Thyroid gland (tissue), 4 donors: ENCODE data around the gene TTF2. TPM values are rescaled to one million over a fixed set of nuclear protein-coding genes. Genes with fewer than 3 reads are reported as not detected.
A peak's percentile ranks its signal among the peaks of the same experiment; 100 is the strongest.
"Not testable (repeated sequence)": the region's sequence is repeated elsewhere in the genome, so short reads cannot be mapped to it uniquely, and the experiment has no call there.

Experiments used
- DNase-seq, 2 donors: peaks; one replicate each; pipeline ENCODE4 v3.0.0-alpha.2; 2019
- H3K27ac ChIP-seq, 3 donors: fragments of 200-600 bp; sonication (generic); 1 replicate in 2 of 3; 2 replicates in 1 of 3; pipeline ENCODE4 v1.5.1; 2016 to 2019; ENCODE audit warnings: mild to moderate bottlenecking in 1 of 3, moderate library complexity in 1 of 3
- H3K27me3 ChIP-seq: fragments of 200-600 bp; sonication (generic); one replicate; pipeline ENCODE4 v1.5.1; 2019
- H3K36me3 ChIP-seq, 2 donors: fragments of 200-600 bp; sonication (generic); one replicate each; pipeline ENCODE4 v1.5.1; 2016 to 2019
- H3K4me1 ChIP-seq, 2 donors: fragments of 200-600 bp; sonication (generic); one replicate each; pipeline ENCODE4 v1.5.1; 2017 to 2019
- H3K4me3 ChIP-seq, 3 donors: fragments of 200-600 bp; sonication (generic); replicated peaks in 1 of 3; 1 replicate in 2 of 3; 2 replicates in 1 of 3; pipeline ENCODE4 v1.5.1; 2016; ENCODE audit warnings: mild to moderate bottlenecking in 1 of 3
- H3K9me3 ChIP-seq: fragments of 200-600 bp; sonication (generic); one replicate; pipeline ENCODE4 v1.5.1; 2017
- POLR2A ChIP-seq, 2 donors: fragments of 450-650 bp; IDR thresholded peaks; one replicate each; pipeline ENCODE4 v1.6.1; 2017; ENCODE audit warnings: antibody characterized with exemption in 2 of 2, mild to moderate bottlenecking in 2 of 2, moderate library complexity in 1 of 2
- WGBS, 2 donors: methylation state at CpG; one replicate each; pipeline ENCODE4 v1.1.5; 2017; 5-methylcytosine and 5-hydroxymethylcytosine counted together
- intact Hi-C: fragments of 100-400 bp; cut with DNase I; formaldehyde crosslinking; loops from one replicate; pipeline ENCODE4 v1.15.1; 2023
- microRNA counts, 2 donors: library from miRNA; unstranded; fragments of <30 nt; microRNA quantifications; one replicate each; lab custom pipeline; 2016 to 2017
- microRNA-seq: library from miRNA; unstranded; fragments of <30 nt; microRNA quantifications from one replicate; pipeline ENCODE4, GENCODE V29; 2016
- small RNA-seq: library from RNA; depleted of rRNA; stranded (forward); fragments of <200 nt; gene quantifications from one replicate; pipeline ENCODE3, GENCODE V24; 2016
- total RNA-seq, 4 donors: library from RNA; depleted of rRNA; stranded (reverse); fragments of >200 nt; gene quantifications; one replicate each; pipeline ENCODE4 v1.2.3, GENCODE V29; 2016
- TF ChIP-seq, protein P1 (sequence below), 6 experiments: fragments of 200-600 bp in 3 of 6; fragments of 450-650 bp in 3 of 6; sonication (generic) in 3 of 6; IDR thresholded peaks; one replicate each; pipeline ENCODE4 v1.5.1; 2016 to 2019; ENCODE audit warnings: antibody characterized with exemption in 6 of 6, mild to moderate bottlenecking in 2 of 6, inconsistent platforms in 1 of 6, moderate library complexity in 1 of 6

Gene TTF2
- total RNA-seq, 4 donors from 2014 or later = 6.0 to 32.3 (median 17.2) TPM

DNA sequence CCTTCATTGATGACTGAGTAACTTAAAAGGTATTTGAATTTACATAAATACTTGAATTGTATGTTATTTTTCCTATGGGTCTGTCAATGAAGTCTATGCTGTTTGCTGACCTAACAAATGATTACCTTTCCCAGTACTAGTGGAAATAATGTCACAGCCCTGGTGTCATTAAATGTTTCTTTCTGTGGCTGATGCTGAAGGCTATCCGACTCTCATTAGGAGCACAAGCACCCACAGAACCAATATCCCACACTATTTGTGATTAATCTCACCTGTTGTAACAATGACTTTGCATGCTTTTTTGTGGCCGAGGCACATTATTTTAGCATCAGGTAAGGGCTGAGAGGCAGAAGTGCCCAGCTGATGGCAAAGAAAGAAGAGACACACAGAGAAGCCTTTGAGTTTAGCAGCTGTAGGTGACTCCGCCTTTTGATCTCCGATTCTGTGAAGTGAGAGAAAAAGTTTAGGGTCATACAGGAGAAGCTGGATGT lies 87.3 kb downstream of the TTF2 start:
- Histone ChIP-seq H3K4me3 (no peak overlapping the region), H3K9me3 (no peaks in the 10 kb centered on the region), H3K27me3 (no peaks in the 10 kb centered on the region), H3K36me3 (no peaks in the 10 kb centered on the region), H3K27ac (peak overlapping the region; percentile 41 to 64 (median 57)), H3K4me1 (peaks cover 5 to 12% of the 10 kb centered on the region in 2 donors)
- DNase-seq = peak; percentile 15 to 24
- intact Hi-C loops = loop anchor here (10.0 kb wide), 1 partner anchor 127 kb away; no protein-coding TSS in a partner anchor
- WGBS, 2 donors = 40 to 41% methylated on average over 4 of the region's 4 CpGs
- TF ChIP-seq POLR2A (IDR thresholded peaks at IDR 0.05) = no peak
- TF ChIP-seq, protein P1, sequence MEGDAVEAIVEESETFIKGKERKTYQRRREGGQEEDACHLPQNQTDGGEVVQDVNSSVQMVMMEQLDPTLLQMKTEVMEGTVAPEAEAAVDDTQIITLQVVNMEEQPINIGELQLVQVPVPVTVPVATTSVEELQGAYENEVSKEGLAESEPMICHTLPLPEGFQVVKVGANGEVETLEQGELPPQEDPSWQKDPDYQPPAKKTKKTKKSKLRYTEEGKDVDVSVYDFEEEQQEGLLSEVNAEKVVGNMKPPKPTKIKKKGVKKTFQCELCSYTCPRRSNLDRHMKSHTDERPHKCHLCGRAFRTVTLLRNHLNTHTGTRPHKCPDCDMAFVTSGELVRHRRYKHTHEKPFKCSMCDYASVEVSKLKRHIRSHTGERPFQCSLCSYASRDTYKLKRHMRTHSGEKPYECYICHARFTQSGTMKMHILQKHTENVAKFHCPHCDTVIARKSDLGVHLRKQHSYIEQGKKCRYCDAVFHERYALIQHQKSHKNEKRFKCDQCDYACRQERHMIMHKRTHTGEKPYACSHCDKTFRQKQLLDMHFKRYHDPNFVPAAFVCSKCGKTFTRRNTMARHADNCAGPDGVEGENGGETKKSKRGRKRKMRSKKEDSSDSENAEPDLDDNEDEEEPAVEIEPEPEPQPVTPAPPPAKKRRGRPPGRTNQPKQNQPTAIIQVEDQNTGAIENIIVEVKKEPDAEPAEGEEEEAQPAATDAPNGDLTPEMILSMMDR (IDR thresholded peaks at IDR 0.05) = no peak

GRCh38 chr1:117147856-117148588 lies 87.9 kb downstream of the TTF2 start:
- no peak for TF ChIP-seq POLR2A (IDR thresholded peaks at IDR 0.05)
- TF ChIP-seq, protein P1 (IDR thresholded peaks at IDR 0.05) = no peak
- Histone ChIP-seq H3K27me3 (no peaks in the 10 kb centered on the region), H3K36me3 (no peaks in the 10 kb centered on the region), H3K27ac (peak overlapping the region; percentile 41 to 64 (median 57)), H3K4me3 (no peak overlapping the region), H3K4me1 (peaks cover 5 to 12% of the 10 kb centered on the region in 2 donors), H3K9me3 (no peaks in the 10 kb centered on the region)
- WGBS, 2 donors = 36 to 41% methylated on average over 5 of the region's 5 CpGs
- intact Hi-C loops = loop anchor here (10.0 kb wide), 1 partner anchor 127 kb away; no protein-coding TSS in a partner anchor
- DNase-seq = peak; percentile 10 to 20

DNA sequence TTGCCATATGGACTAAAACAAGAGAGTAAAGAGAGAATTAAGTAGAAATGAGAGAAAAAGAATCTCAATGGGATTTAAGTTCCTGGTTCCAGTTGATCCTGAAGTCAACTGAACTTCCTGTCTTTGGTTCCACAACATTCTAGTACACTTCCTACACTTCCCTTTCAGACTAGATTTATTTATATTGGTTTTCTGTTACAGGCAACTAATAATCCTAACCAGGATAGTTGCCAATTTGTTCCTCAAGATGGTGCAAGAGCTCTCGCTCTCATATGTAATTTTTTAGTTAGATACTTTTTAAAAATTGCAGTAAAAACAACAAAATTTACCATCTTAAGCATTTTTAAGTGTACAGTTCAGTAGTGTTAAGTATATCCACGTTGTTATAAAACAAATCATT lies 90.2 kb downstream of the TTF2 start:
- TF ChIP-seq POLR2A (IDR thresholded peaks at IDR 0.05) = no peak
- TF ChIP-seq, protein P1 (IDR thresholded peaks at IDR 0.05) = no peak
- Histone ChIP-seq H3K36me3 (no peaks in the 10 kb centered on the region), H3K4me1 (peaks cover 5 to 12% of the 10 kb centered on the region in 2 donors), H3K9me3 (no peaks in the 10 kb centered on the region), H3K4me3 (no peak overlapping the region), H3K27me3 (no peaks in the 10 kb centered on the region), H3K27ac (no peak overlapping the region)
- WGBS, 2 donors = 80 to 81% methylated on average over 2 of the region's 2 CpGs
- intact Hi-C loops = no loop called here
- DNase-seq = no peak

DNA sequence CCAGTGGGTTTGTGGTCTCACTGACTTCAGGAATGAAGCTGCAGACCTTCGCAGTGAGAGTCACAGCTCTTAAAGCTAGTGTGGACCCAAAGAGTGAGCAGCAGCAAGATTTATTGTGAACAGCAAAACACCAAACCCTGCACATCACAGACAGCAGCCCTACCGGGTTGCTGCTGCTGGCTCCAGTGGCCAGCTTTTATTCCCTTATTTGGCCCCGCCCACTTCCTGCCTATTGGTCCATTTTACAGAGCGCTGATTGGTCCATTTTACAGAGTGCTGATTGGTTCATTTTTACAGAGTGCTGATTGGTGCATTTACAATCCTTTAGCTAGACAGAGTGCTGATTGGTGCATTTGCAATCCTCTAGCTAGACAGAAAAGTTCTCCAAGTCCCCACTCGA lies 91.2 kb downstream of the TTF2 start:
- H3K27me3 ChIP-seq, H3K36me3 ChIP-seq, H3K4me3 ChIP-seq, H3K9me3 ChIP-seq, DNase-seq, H3K27ac ChIP-seq, intact Hi-C loops: not testable (repeated sequence)
- H3K4me1 ChIP-seq = peaks cover 5 to 12% of the 10 kb centered on the region in 2 donors
- 89 to 93% methylated on average over 5 of the region's 5 CpGs for WGBS, 2 donors

MicroRNAs within 50 kb of the gene (microRNA counts, 767-probe panel; counts per million panel counts)
- 0 to 2,186 counts per million in 2 donors for microRNA hsa-miR-942 (lab: Ali Mortazavi, UCI)

Small RNAs within 50 kb of the gene (microRNA-seq; reads per million reads assigned to microRNA genes)
- gene MIR942 = 9.5 reads per million, percentile 25 among the genes with 10 or more reads in this experiment

Small RNAs within 50 kb of the gene (small RNA-seq; reads per million reads assigned to genes)
- gene MIR942 = not detected

Other genes starting within 250 kb of the TTF2 start
- gene PTGFRN, start 150.4 kb upstream of the TTF2 start, total RNA-seq = 10 to 100 TPM; 18.7 to 38.7 (median 27.6) TPM
- gene CD101, start 58.6 kb upstream of the TTF2 start, total RNA-seq = 1 to 10 TPM in 1 of 4 donors, under 1 TPM in 3; 0.13 to 1.3 (median 0.73) TPM
- gene TRIM45, start 61.4 kb downstream of the TTF2 start, total RNA-seq = 1 to 10 TPM; 5.1 to 7.3 (median 6.3) TPM
- gene VTCN1, start 150.6 kb downstream of the TTF2 start, total RNA-seq = not detected